Loucy (cell line): ENCODE measurements around the gene THEMIS.

Experiments
- EZH2phosphoT487 ChIP-seq: fragments of 200-600 bp; IDR thresholded peaks from 2 replicates; pipeline ENCODE4 v1.6.1; 2018; ENCODE audit warnings: antibody characterized with exemption, mild to moderate bottlenecking, moderate library complexity, borderline replicate concordance
- TF ChIP-seq, protein P1 (sequence below): fragments of 200-600 bp; sonication (generic); conservative IDR thresholded peaks from 2 replicates; pipeline ENCODE4 v1.5.1; 2014; ENCODE audit warnings: mild to moderate bottlenecking, antibody characterized with exemption, low read length

DNA sequence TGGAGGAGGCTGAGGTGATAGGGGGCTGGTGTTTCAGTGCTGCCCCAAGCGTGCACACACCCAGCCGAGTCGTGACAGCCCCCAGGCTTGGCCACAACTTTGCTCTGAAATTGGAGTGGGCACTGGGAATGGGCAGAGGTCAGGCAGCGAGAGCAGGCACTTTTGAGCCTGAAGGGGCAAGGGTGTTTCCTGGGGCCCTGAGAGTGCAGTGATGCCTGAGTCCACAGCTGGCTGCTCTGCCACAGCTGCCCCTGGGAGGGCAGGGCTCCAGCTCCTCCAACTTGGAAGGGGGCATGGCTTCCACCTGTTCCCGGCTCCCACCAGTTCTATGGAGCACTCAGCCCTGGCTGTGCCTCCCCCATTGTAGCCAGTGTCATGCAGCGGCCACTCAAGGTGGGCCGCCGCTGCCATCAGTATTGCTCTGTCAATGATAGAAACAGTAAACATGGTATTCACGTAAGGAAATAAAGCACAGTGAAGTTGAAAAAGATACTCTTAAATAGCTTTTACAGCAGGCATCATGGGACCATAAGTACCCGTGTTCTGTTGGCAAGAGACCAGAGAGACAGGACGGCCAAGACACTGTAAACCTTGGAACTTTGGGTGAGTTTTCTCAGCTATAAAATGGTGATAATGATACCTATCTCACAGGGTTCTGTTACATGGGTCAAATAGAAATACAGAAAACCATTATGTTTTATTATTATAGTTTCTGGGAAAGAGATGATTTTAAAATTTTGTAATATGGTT, 108.9 kb downstream of the THEMIS start:
- TF ChIP-seq, protein P1, sequence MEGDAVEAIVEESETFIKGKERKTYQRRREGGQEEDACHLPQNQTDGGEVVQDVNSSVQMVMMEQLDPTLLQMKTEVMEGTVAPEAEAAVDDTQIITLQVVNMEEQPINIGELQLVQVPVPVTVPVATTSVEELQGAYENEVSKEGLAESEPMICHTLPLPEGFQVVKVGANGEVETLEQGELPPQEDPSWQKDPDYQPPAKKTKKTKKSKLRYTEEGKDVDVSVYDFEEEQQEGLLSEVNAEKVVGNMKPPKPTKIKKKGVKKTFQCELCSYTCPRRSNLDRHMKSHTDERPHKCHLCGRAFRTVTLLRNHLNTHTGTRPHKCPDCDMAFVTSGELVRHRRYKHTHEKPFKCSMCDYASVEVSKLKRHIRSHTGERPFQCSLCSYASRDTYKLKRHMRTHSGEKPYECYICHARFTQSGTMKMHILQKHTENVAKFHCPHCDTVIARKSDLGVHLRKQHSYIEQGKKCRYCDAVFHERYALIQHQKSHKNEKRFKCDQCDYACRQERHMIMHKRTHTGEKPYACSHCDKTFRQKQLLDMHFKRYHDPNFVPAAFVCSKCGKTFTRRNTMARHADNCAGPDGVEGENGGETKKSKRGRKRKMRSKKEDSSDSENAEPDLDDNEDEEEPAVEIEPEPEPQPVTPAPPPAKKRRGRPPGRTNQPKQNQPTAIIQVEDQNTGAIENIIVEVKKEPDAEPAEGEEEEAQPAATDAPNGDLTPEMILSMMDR: no peak
- no peak for TF ChIP-seq EZH2phosphoT487
